Measurements from ENCODE around the gene ANK2. TPM values are rescaled to one million over a fixed set of nuclear protein-coding genes. Genes with fewer than 3 reads are reported as not detected.

Gene ANK2
- total RNA-seq, 1 donor from 2014 or later = 4.5 TPM

- DNase-seq = no peak
- POLR2A ChIA-PET = no interaction called here
- H3K4me3 Mint-ChIP-seq = no peak overlapping the region
- ATAC-seq (ENCODE audit: low read depth) = no peak
- no peak for TF ChIP-seq CTCF (IDR thresholded peaks at IDR 0.05)
- peaks cover 2% of the 10 kb centered on the region for H3K9me3 Mint-ChIP-seq
- no peaks in the 10 kb centered on the region for H3K27me3 Mint-ChIP-seq
- no peaks in the 10 kb centered on the region for H3K36me3 Mint-ChIP-seq (ENCODE audit: low read depth)
- H3K27ac Mint-ChIP-seq = no peak overlapping the region
- CTCF ChIA-PET = no interaction called here
- H3K4me1 Mint-ChIP-seq = no peaks in the 10 kb centered on the region
- intact Hi-C loops (cut with micrococcal nuclease) = no loop called here
Measured at GRCh38 chr4:113221990-113222389, 172.5 kb downstream of the ANK2 start.

- TF ChIP-seq CTCF (IDR thresholded peaks at IDR 0.05) = no peak
- ChIA-PET CTCF (no interaction called here), POLR2A (no interaction called here)
- intact Hi-C loops (cut with micrococcal nuclease) = no loop called here
- H3K4me3 Mint-ChIP-seq = no peak overlapping the region
- DNase-seq = no peak
- H3K9me3 Mint-ChIP-seq = peaks cover 2% of the 10 kb centered on the region
- no peaks in the 10 kb centered on the region for H3K27me3 Mint-ChIP-seq
- no peak for ATAC-seq (ENCODE audit: low read depth)
- H3K27ac Mint-ChIP-seq = no peak overlapping the region
- H3K36me3 Mint-ChIP-seq (ENCODE audit: low read depth) = no peaks in the 10 kb centered on the region
- H3K4me1 Mint-ChIP-seq = no peaks in the 10 kb centered on the region
Measured at GRCh38 chr4:113222471-113222870, 173.0 kb downstream of the ANK2 start.

GRCh38 chr4:113223001-113223400 is 173.5 kb downstream of the ANK2 start:
- ATAC-seq (ENCODE audit: low read depth) (no peak), DNase-seq (no peak)
- H3K36me3 Mint-ChIP-seq (ENCODE audit: low read depth) = no peaks in the 10 kb centered on the region
- no peaks in the 10 kb centered on the region for H3K27me3 Mint-ChIP-seq
- no peak for TF ChIP-seq CTCF (IDR thresholded peaks at IDR 0.05)
- H3K9me3 Mint-ChIP-seq = no peaks in the 10 kb centered on the region
- H3K4me1 Mint-ChIP-seq = no peaks in the 10 kb centered on the region
- intact Hi-C loops (cut with micrococcal nuclease) = no loop called here
- POLR2A ChIA-PET = no interaction called here
- no peak overlapping the region for H3K4me3 Mint-ChIP-seq
- CTCF ChIA-PET = no interaction called here
- no peak overlapping the region for H3K27ac Mint-ChIP-seq

- intact Hi-C loops (cut with micrococcal nuclease) = no loop called here
- DNase-seq (no peak), ATAC-seq (ENCODE audit: low read depth) (no peak)
- H3K4me1 Mint-ChIP-seq = no peaks in the 10 kb centered on the region
- no peak overlapping the region for H3K27ac Mint-ChIP-seq
- H3K36me3 Mint-ChIP-seq (ENCODE audit: low read depth) = no peaks in the 10 kb centered on the region
- no peak overlapping the region for H3K4me3 Mint-ChIP-seq
- ChIA-PET CTCF (no interaction called here), POLR2A (no interaction called here)
- no peak for TF ChIP-seq CTCF (IDR thresholded peaks at IDR 0.05)
- no peaks in the 10 kb centered on the region for H3K9me3 Mint-ChIP-seq
- no peaks in the 10 kb centered on the region for H3K27me3 Mint-ChIP-seq
Measured at GRCh38 chr4:113232194-113232593, 182.7 kb downstream of the ANK2 start.

- Mint-ChIP-seq H3K36me3 (ENCODE audit: low read depth) (no peaks in the 10 kb centered on the region), H3K27ac (no peak overlapping the region), H3K4me3 (no peak overlapping the region), H3K27me3 (no peaks in the 10 kb centered on the region), H3K4me1 (no peaks in the 10 kb centered on the region), H3K9me3 (no peaks in the 10 kb centered on the region)
- ATAC-seq (ENCODE audit: low read depth) (no peak), DNase-seq (no peak)
- POLR2A ChIA-PET = no interaction called here
- CTCF ChIA-PET = no interaction called here
- no peak for TF ChIP-seq CTCF (IDR thresholded peaks at IDR 0.05)
- intact Hi-C loops (cut with micrococcal nuclease) = no loop called here
Measured at GRCh38 chr4:113236916-113237315, 187.5 kb downstream of the ANK2 start.
